ENCODE measurements around the gene TM9SF1.

GRCh38 chr14:24232645-24233537, 37.6 kb upstream of the TM9SF1 start, which contains the start of gene GMPR2:
- TF ChIP-seq CTCF (conservative IDR thresholded peaks at IDR 0.05; ENCODE audit: low read depth, low read length): no peak
- no peak for TF ChIP-seq EZH2 (IDR thresholded peaks at IDR 0.05; ENCODE audit: borderline replicate concordance, low read depth, low read length, poor library complexity, severe bottlenecking)
